Transverse colon (tissue), 4 donors: Measurements from ENCODE around the gene UBALD2.

Experiments used
- POLR2A ChIP-seq: fragments of 450-650 bp; IDR thresholded peaks from one replicate; pipeline ENCODE4 v1.6.1; 2016; ENCODE audit warnings: antibody characterized with exemption, mild to moderate bottlenecking, moderate library complexity
- POLR2AphosphoS5 ChIP-seq, 3 donors: sonication (generic); formaldehyde crosslinking; IDR thresholded peaks; one replicate each; pipeline ENCODE4 v1.6.1; 2016; ENCODE audit warnings: antibody characterized with exemption in 3 of 3
- TF ChIP-seq, protein P1 (sequence below), 5 experiments: fragments of 200-600 bp in 3 of 5; fragments of 450-650 bp in 2 of 5; sonication (generic) in 3 of 5; IDR thresholded peaks; 1 replicate in 2 of 5; 2 replicates in 3 of 5; pipeline ENCODE4 v1.5.1; 2016 to 2017; ENCODE audit warnings: antibody characterized with exemption in 5 of 5, inconsistent platforms in 3 of 5, mild to moderate bottlenecking in 2 of 5, moderate library complexity in 1 of 5

GRCh38 chr17:76260669-76261068 is 4.5 kb upstream of the UBALD2 start:
- TF ChIP-seq, protein P1, sequence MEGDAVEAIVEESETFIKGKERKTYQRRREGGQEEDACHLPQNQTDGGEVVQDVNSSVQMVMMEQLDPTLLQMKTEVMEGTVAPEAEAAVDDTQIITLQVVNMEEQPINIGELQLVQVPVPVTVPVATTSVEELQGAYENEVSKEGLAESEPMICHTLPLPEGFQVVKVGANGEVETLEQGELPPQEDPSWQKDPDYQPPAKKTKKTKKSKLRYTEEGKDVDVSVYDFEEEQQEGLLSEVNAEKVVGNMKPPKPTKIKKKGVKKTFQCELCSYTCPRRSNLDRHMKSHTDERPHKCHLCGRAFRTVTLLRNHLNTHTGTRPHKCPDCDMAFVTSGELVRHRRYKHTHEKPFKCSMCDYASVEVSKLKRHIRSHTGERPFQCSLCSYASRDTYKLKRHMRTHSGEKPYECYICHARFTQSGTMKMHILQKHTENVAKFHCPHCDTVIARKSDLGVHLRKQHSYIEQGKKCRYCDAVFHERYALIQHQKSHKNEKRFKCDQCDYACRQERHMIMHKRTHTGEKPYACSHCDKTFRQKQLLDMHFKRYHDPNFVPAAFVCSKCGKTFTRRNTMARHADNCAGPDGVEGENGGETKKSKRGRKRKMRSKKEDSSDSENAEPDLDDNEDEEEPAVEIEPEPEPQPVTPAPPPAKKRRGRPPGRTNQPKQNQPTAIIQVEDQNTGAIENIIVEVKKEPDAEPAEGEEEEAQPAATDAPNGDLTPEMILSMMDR (IDR thresholded peaks at IDR 0.05): no peak
- TF ChIP-seq POLR2A (no peak), POLR2AphosphoS5 (IDR thresholded peaks at IDR 0.05) (no peak)
